Activated T-cell treated with anti-CD3 and anti-CD28 coated beads for 4 hours (primary cell): ENCODE data around the gene NOP56.

ENCODE experiments used
- DNase-seq: peaks from one replicate; pipeline ENCODE4 v3.0.0-alpha.2; 2020

Gene NOP56, protein sequence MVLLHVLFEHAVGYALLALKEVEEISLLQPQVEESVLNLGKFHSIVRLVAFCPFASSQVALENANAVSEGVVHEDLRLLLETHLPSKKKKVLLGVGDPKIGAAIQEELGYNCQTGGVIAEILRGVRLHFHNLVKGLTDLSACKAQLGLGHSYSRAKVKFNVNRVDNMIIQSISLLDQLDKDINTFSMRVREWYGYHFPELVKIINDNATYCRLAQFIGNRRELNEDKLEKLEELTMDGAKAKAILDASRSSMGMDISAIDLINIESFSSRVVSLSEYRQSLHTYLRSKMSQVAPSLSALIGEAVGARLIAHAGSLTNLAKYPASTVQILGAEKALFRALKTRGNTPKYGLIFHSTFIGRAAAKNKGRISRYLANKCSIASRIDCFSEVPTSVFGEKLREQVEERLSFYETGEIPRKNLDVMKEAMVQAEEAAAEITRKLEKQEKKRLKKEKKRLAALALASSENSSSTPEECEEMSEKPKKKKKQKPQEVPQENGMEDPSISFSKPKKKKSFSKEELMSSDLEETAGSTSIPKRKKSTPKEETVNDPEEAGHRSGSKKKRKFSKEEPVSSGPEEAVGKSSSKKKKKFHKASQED

DNA sequence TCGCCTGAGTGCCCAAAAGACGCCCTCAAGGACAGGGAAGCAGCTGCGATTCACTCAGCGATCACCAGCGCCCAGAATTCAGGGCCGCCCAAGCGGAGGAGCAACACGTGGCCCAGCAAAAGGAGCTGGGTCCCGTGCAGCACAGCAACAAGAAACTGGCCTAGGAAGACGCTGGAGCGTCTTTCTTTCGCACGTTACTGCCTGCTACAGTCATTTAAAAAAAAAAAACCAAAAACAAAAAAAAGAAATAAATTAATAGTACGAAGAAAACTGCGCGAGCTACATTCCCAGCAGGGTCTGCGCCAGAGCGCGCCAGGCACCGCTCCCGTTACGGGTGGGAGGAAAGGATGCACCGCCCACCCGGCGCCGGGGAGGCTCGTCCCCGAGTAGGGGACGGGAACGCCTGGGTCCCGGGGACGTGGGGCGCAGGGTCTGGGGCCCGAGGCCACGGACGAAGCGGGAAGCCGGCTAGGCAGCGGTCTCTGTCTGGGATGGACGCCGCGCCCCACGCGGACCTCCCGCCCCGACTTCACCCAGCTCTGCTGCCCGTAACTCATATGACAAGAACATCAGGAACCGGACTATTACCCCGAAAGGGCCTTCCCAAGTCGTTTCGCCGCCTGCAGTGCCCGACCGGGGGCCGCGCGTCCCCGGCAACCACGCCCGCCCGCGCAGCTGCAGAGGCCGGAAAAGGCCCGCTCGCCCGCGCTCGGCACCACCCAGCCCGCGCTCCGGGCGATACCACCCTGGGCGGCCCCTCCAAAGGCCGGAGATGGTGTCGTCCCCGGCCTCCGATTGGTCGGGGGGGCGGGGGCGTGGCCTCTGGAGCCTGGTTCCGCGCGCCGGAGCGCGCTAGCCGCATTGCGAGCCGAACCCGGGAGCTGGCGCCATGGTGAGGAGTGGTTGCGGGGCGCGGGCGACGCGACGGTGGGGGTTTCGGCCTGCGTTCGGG is at the start of gene NOP56:
Gene NOP56 (plus strand): TSS at position 861 of the 952 bp plus-strand sequence. CDS start 29 bp downstream, at position 890.
- DNase-seq = peak; percentile 96

DNA sequence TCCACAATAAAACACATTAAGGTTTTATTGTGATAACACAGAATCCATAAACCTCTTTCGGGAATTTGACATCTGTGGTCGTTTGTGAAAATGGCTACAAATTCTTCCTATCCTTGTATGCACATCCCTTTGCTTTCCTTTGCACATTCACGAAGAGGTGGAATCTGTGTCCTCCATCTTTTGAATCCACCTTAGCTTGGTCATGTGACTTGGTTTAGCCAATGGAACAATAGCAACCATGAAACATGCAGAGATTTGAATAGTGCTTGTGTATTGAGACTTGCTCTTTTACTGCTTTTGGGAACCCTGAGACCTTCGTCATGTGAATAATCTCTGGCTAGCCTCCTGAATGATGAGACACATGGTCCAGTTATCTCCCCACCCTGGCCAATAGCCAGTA is 49.7 kb upstream of the NOP56 start:
- DNase-seq = no peak

DNA sequence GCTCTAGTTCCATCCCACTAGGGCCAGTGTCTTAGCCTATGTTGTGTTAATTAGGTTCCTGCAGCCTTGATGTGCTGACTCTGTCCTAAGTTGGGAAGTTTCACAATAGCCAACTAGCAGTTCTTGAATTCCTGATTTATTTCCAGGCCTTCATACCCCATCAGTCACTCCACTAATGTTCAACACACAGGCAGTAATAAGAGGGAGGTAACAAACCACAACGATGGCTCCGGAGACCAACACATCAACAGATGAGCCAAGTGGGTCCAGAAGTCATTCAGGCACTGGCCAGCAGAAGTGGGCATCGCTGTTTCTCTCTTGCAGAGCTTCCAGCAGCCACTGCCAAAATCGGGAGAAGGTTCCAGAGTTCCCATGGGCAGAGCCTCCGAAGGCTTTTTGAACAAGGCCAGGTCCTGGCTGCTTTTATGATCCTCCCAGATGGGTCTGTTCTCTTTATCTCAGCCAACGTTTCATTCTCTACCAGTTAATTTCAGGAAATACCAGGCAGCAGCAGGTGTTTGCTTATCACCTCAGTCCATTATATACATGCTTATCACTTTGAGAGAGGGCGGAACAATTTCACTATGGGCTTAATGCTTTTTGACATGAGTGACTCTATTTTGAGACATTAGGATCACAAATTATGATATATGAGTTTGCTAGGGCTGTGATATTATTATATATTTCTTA is 48.5 kb upstream of the NOP56 start:
- no peak for DNase-seq

DNA sequence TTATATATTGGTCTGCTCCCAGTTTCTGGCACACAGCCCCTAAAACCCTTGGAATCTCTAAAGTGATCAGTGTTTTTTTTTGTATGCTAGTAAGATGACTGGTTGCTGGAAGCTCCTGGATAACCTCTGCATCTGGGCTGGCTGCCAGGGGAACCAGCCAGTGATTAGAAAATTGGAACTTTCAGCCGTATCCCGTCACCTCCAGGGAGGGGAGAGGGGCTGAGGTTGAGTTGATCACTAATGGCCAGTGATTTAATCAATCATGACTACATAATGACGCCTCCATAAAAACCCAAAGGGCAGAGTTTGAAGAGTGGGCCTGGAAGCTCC is 48.0 kb upstream of the NOP56 start:
- DNase-seq = no peak

DNA sequence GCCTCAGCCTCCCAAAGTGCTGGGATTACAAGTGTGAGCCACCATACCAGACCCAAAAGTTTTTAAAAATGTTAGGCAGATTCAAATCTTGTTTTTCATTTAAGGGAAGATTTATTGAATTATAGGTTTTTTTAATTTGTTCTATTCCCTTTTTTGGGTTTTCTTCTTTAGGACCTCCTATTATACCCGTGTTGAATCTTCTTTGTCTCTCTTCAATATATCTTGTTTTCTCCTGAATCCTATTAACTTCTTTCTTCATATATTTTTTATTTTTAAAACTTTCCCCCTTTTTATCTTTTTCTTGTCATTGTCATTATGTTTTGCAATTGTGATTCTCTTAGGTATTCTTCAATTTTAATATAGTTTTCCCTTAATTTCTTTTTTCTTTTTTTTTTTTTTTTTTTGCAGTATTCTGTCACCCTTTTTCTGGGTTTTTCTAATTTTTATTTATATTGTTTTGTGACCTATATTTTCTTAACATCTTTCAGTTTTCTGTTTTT is 45.9 kb upstream of the NOP56 start:
- DNase-seq = no peak

DNA sequence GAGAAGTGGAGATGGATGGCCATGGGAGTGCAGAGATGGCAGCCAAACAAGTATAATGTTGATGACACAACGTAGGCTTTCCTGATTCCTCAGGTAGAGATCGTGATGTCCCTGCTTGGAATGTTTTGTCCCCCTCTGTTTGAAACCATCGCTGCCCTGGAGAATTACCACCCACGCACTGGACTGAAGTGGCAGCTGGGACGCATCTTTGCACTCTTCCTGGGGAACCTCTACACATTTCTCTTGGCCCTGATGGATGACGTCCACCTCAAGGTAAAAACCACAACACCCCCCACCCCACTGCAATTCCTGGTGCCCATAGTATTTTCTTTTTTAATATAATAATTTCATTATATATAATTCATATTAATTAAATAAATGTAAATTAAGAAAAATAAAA is 42.1 kb upstream of the NOP56 start:
- no peak for DNase-seq

DNA sequence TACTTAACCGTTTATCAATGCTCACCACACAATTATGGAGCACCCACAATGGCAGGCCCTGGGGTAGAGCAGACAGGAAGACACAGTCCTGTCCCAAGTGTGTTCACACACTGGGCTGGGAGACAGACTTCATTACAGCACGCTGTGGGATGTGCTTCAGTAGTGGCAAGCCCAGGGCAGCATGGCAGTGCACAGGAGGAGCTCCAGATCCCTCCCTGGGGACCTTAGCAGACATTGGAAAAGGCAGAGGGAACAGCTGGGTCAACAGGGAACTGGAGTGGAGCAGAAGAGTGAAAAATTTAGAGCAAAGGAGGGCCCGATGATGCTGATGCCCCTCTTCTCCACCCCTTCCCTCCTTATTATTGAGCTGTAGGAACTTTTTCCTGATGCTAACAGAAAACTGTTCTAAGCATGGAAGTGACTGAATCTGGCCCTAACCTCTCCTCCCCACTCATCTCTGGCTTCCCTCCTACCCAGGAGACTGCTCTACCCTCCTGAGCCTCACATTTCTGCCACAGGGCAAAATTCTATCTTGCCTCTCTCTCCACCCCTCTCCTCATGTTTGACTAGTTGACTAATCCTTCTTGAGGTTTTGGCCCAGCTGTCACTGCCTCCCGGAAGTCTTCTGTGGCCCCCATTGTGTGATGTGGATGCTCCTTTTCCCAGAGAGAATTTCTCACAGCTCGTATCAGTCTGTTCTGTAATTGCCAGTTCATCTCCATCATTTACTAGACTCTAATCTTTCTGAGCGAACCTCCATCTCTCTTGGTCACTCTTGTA is 41.3 kb upstream of the NOP56 start:
- DNase-seq = no peak

DNA sequence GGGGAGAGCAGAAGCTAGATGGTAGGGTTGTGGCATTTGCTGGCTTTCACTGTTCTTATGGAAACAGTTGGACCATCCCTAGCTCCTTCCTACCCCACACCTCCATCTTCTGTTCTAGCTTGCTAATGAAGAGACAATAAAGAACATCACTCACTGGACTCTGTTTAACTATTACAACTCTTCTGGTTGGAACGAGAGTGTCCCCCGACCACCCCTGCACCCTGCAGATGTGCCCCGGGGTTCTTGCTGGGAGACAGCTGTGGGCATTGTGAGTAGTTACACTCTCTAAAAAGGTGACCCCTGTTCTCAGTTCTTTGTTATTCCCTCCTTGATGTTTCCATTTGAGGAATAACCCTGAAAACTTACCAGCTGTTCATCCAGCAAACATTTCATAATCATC is 40.4 kb upstream of the NOP56 start:
- DNase-seq = no peak

DNA sequence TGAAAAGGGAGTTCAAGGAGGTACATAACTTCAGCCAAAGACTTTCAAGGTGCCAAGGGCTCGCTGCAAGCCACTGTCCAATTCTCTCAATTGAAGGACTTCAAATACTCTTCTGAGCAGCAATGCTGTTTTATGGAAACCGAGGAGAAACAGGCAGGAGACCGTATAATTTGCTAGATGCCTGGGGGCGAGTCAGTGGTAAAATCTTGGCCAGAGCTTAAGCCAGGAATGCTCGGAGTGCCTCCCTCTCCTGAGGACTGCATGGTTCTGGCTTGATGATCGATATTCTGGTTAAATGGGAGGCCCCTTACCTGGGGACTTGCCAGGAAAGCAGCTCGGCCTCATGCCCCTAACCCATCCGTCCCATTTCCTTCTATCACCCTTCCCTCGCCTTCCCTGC is 35.8 kb upstream of the NOP56 start:
- DNase-seq = no peak

DNA sequence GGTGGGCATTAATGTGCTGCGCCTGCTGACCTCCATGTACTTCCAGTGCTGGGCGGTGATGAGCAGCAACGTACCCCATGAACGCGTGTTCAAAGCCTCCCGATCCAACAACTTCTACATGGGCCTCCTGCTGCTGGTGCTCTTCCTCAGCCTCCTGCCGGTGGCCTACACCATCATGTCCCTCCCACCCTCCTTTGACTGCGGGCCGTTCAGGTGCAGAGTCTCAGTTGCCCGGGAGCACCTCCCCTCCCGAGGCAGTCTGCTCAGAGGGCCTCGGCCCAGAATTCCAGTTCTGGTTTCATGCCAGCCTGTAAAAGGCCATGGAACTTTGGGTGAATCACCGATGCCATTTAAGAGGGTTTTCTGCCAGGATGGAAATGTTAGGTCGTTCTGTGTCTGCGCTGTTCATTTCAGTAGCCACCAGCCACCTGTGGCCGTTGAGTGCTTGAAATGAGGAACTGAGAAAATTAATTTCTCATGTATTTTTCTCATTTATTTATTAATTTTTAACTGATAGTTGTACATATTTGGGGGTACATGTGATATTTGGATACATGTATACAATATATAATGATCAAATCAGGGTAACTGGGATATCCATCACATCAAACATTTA is 35.2 kb upstream of the NOP56 start:
- DNase-seq = no peak

DNA sequence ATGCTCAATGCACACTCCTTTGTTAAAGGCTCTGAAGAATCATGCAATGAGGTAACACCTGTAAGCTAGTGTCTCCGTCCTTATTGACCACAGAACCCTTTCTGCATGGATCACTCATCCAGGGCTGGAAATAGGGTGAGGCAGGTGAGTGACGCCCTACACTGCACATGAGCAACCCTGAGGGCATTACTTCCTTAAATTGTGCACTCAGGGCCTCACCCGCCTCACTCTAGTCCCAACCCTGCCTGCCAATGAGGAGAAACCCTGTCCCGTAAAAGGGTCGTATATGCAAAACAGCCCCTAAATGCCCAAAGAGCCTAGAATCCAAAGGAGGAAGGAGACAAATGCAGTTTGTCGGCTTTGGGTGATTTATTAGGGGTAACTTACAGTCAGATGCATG is 33.6 kb upstream of the NOP56 start:
- DNase-seq = no peak

DNA sequence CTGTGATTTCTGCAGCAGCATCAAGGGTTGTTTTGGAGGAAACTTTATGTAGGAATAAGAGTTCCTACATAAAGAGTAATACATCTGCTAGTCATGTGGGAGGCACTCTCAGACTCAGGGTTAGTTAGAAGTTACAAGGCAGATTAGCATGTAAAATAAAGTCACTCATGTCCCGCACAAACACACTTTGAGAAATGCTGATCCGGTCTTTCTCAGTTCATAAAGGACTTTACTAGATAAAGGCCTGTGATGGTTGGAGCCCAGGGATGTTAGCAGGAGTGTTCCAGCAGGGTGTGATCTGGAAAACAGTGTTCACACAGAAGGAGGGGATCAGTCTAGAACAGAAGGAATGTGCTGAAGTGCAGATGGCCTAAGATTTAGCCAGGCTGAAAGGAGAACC is 33.1 kb upstream of the NOP56 start:
- DNase-seq = no peak

DNA sequence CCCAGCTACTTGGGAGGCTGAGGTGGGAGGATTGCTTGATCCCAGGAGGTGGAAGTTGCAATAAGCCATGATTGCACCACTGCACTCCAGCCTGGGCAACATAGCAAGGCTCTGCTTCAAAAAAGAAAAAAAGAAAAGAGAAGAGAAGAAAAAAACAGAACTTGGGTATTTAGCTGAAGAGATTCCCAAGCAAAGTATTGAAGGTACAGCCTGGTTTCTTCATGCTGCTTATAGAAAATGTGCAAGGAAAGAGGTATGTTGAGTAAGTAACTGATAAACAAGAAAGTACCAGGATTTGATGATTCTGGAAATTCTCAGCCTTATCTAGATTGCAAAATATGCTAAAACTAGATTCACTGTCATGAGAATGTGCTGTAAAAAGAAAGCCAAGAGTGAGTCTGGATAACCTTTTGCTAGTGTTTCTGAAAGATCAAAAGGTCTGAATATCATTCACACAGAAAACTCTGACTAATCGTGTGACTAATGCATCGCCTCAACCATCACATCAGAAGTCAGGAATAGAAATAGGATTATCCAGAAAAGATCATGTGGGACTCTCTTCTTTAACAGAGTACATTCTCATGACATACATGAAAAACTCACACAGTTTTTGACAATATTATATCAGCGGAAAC is 32.4 kb upstream of the NOP56 start:
- no peak for DNase-seq

DNA sequence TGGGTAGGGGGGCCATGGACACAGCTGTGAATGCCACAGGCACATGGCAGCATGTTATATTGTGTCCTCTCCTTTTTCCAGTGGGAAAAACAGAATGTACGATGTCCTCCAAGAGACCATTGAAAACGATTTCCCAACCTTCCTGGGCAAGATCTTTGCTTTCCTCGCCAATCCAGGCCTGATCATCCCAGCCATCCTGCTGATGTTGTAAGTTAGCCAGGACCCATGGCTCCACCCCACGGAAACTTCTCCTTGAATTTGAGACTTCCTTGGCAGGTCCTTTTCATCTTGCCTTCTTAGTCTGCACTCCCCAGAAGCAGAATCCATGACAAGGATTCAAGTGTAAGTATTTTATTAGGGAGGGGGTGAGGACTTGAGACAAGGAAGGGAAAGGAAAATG is 28.2 kb upstream of the NOP56 start:
- DNase-seq = no peak

DNA sequence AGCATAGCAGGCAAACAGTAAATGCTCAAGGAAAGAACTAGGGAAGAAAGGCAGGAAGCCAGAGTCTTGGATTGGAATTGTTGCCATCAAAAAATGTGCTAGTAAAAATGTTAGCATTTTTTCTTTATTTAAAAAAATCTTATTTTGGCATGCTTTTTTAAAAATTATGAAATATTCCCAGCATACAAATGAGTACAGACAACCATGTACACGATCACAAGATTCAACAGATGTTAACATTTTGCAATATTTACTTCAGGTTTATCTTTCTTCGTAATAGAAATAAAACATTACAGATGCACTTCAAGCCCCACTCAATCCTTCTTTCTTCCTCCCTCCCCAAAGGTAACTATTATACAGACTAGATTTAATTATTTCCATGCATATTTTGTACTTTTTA is 27.4 kb upstream of the NOP56 start:
- no peak for DNase-seq

DNA sequence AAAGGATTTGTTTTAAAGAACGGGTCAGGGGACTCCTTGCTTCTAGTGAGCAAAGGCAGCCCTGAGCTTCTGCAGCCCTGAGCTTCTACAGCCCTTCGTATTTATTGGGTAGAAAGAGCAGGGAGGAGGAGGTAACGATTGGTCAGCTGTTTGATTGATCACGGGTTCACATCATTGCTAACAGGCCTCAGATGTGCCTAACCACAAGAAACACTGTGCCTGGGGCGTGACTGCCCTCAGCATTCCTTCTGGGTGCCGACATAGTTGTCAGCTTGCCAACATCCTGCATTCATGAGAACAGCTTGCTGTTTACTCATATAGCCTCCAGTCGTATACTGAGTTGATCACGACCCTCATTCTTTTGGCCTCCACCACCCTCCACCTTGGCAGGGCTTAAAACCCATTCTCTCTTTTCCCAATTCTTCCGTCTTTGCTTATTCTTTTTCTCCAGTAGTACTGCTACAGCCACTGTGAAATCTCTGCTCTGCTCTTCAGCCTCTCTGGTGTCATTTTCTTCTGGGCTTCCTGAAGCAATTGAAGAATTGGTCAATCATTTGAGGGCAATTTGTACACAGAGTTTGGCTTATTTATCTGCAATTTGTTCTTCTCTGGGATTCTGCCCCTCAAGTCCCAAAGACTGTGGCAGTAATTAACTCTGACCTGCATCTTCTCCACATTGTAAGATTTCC is 25.4 kb upstream of the NOP56 start:
- no peak for DNase-seq

DNA sequence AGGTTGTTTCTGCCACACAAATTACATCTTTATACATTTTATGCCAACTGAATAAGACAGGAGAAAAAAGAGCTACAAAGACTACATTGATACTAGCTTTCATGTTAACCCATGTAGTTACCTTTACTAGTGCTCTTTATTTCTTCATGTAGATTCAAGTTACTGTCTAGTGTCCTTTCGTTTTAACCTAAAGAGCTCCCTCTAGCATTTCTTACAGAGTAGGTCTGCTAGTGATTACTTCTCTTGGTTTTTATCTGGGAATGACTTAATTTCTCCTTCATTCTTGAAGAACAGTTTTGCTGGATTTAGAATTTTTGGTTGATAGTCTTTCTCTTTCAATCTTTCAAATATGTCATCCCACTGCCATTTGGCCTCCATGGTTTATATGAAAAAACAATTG is 21.2 kb upstream of the NOP56 start:
- DNase-seq = no peak

DNA sequence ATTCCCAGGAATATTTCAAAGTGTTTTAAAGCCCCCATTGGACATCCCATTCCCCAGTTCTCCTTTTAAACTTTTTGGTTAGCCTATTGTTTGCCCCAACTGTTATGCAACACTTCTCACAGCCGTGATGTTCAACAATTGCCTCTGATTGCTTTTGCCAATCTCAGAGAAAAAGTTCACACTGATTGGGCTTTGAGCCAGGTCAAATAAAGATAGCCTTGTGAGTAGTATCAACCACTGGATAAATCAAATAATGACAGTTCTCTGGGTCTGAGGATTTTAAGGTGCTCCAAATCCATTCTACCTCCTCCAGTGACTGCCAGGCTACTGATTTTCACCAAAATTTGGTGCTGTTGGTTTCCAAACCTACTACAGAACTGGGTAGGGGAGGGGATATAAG is 19.1 kb upstream of the NOP56 start:
- DNase-seq = no peak

DNA sequence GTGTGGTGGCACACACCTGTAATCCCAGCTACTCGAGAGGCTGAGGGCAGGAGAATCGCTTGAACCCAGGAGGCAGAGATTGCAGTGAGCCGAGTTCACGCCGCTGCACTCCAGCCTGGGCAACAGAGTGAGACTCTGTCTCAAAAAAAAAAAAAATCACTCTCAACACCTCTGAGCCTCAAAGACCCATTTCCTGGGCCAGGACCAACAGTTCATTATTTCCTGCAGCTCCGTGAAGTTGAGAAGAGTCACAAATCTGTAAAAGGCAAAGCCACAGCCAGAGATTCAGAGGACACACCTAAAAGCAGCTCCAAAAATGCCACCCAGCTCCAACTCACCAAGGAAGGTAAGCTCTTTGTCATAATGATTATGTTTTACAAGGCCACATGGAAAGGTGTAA is 15.2 kb upstream of the NOP56 start:
- DNase-seq = no peak

DNA sequence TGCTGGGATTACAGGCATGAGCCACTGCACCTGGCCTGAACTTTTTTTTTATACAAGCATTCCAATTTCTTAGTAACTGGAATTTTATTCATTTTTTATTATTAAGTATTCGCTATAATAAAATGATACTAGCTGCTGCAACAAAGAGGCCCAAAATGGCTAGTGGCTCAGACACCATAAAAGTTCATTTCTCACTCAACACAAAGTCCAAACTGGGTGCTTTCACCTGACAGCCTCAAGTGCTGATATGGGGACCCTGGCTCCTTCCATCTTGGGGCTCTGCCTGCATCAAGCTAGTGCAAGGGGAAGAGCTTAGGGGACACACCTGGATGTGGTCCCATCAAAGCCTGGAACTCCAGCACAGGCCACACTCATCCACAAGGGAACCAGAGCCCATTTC is 12.2 kb upstream of the NOP56 start:
- DNase-seq = no peak

DNA sequence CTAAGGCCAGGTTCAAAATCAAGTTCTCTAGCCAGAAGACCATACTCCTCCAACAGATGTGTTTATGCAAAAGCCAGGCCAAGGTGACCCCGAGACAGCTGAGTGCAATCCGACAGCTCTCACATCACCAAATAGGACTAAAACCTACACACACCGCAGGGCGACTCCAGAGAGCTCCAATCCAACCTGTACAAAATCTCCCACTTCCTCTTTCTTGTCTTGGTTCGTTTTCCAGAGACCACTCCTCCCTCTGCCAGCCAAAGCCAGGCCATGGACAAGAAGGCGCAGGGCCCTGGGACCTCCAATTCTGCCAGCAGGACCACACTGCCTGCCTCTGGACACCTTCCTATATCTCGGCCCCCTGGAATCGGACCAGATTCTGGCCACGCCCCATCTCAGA is 11.5 kb upstream of the NOP56 start:
- DNase-seq = no peak
